Activated CD4-positive, CD25-positive, alpha-beta regulatory T cell treated with anti-CD3 and anti-CD28 coated beads, Interleukin-2, amount 50 U/mL, for 72 hours (primary cell): ENCODE data around the gene ISG20L2.

Experiments used
- DNase-seq: peaks from one replicate; pipeline ENCODE4 v3.0.0; 2021

The ISG20L2 gene

DNA sequence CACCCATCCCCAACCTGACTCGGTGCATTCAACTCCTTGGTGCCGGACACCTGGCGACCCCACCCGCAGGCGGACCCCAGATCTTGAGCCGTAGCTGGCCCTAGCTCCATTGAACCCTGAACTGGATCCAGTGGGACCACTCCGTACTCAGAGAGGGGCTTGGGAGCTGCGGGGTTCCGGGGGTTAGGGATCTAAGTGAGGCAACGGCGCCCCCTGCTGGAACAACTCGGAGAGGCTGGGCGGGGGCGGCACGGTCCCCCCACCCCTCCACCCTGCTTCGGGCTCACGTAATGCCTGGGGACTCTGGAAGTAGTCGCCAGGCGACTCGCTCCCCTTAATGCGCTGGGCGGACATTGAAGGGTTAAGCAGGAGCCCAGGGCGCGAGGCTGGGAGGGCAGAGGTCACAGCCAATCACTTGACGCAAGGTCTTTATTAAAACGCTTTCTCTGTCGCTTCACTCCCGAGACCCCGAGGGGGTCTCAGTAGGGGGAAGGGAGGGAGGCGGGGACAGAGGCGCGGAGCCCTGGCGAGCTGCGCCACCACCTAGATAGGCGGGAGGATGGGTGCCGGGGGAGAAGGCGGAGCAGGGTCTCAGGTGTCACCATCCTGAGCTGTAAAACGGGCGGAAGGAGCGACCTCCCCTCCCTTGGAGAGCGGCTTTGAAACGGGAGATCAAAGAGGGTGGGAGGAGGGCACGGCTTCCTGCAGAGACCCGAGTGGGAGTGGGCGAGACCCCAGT lies 22.5 kb downstream of the ISG20L2 start:
- DNase-seq: peak; percentile 76

DNA sequence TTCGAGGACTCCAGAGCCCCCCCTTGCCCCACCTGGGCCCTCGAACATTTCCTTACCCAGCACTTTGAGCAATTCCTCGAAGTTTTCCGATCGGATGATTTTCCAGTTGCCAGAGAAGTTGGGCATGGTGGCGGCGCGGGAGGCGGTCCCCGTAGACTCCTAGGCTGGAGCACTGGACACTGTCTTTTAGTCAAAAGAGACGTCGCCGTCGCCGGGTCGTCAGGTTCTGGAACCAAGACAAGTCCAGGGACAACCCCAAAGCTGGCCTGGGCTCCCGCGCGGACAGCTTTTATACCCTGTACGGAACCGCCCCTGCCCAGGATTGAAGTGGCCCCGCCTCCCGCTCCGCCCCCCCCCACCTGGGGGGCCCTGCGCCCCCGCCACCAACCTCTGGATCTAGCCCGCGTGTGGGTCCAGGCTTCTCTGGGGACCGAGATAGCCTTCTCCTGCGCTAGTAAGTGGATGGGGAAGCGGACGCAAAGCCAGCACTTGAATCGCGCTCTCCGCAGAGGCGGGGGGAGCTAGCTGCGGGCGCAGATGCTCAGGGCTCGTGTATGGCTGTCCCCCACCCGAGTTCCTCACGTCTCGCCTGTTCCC lies 23.1 kb downstream of the ISG20L2 start, which contains the start of gene CRABP2:
Gene CRABP2, minus strand, starts transcription at position 263 of the 597 bp plus-strand sequence. Its CDS starts 137 bp downstream, at position 126.
- no peak for DNase-seq

DNA sequence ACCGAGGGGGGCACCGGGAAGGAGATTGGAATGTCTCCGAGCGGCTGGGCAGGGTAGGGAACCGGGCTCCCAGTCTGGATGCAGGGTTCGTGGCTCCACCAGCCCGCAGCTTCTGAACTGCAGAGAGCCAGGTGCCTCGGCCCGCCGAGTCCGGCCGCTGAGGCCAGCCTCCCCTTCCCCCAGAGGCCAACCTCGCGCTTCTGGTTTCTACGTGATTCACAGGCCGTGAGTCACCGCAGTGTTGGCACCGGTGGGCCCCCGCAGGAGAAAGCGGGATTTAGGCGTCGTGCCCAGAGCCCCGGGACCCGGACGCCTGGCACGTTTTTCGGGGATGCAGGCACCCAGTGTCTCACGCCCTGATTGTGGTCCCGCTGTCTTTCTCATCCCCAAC lies 23.6 kb downstream of the ISG20L2 start:
- no peak for DNase-seq

DNA sequence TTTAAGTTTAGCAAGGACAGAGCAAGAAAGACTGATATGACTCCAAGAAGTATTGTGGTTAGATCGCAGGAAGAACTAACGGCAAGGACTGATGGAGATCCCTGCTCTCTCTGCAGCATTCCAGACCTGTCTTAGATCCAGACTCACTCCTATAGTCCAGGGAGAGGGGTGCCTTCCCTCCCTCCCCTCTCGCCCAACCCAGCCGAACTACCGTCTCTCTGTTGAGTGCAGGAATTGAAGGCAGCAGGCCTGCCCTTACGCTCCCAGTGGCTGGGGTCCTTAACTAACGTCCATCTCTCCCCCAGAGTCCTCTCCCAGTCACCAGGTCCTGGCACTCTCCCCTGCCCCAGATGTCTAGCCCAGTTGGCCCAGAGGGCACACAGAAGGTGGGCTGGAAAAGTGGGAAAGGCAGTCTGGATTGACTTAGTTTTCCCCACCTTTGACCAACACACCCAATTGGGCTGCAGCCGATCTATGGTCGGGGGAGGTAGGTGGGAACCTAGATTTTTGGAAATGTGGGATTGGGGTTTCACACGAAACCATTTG lies 24.3 kb downstream of the ISG20L2 start:
- DNase-seq: no peak

DNA sequence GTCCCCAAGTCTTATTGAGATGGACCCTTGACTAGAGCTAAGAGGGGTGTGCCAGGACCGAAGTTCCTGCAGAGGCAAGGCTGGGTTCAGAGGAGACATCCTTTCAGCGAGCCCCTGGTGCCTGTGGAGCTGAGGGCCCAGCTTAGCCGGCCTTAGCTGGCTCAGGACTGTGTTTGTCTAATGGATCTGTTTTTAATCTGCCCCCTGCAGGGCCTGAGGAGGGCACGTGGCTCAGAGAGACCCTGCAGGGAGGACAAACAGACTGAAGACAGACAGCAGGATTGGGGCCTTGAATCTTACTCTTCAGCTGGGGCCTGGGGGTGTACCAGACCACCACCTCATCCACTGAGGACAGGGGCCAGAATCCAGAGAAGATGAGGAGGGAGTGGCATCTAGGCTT lies 24.8 kb downstream of the ISG20L2 start:
- DNase-seq: no peak

DNA sequence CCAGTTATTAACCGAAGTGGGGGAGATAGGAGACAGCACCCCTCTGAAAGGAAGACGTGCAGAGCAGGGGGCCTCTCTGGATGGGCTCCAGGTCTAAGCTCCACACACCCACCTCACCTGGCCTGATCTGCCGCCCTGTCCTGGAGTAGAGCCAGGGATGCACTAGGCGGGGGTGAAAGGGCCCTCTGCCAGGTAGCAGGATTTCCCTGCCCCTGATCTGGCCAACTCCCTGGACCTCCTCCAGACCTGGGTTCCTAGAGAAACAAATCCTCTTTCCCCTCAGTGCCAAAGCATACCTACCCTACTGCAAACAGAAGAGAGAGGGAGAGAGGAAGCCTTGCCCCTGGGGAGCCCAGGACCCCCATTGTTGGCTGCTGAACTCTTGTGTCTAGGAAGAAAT lies 25.2 kb downstream of the ISG20L2 start:
- DNase-seq: no peak

DNA sequence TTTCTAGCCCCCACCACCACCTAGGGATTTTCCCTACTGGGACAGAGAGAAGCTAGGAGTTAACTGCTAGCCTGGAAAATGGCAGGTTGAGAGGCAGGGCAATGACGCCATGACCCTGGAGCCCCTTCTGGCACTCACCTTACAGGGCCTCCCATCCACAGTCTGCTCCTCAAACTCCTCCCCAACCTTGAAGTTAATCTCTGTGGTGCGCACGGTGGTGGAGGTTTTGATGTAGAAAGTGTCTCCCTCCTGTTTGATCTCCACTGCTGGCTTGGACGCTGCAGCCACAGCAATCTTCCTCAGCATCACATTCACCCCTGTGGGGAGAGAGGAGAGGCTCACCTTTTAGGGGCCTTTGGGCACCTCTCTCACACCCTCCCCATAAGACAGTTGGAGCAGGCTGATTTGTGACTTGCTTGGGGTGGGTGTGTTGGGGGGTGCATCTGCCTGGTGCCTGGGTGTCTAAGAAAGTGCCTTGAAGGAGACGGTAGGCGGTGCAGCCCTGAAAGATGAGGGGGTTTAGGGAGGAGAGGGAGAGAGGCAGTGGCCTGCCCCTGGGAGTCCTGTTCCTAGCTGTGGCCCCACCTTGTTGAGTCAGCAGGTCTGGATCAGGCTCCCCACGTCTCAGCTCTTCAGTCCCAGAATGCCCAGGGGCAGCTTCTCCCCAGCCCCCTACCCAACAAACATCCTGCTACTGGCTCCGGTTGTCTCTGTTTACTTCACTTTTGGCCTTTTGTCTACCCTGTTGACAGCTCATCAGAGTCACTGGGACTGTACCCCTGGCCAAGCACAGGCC lies 27.6 kb downstream of the ISG20L2 start:
- no peak for DNase-seq

DNA sequence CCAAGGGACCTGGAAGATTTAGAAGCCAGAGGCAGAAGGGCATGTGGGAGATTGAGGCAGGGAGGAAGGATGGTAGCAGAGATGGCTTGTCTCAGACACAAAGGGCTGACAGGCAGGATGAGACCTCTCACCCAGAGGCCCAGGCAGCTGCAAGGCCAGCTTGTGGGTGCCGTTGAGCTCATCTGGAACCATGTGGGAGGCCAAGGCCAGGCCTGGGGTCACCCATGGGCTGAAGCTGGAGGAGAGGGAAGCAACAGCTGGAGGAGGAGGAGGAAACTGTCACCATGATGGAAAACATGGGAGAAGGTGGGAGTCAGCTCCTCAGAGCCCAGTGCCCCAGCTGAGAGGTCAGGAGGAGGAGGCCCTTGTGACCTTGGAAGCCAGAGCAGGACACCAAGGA lies 29.6 kb downstream of the ISG20L2 start:
- no peak for DNase-seq

DNA sequence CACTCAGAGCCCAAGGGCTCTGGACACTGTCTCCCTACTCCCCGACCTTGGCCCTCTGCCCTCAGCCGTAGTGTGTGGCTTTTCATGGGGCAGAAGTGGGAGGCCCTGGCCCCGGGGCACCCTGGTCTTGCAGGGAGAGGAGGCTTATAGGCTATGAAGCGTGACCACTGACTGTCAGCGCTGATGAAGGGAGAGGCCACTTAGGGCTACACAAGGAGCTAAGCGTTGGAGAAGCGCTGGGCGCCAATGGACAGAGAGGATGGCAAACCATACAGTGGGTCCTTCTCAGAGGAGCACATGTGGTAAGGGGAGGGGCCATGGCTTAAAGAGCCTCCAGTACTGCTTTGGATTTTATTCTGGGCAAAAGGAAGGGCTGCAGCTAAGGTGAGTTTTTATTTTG lies 31.1 kb downstream of the ISG20L2 start:
- DNase-seq: no peak

DNA sequence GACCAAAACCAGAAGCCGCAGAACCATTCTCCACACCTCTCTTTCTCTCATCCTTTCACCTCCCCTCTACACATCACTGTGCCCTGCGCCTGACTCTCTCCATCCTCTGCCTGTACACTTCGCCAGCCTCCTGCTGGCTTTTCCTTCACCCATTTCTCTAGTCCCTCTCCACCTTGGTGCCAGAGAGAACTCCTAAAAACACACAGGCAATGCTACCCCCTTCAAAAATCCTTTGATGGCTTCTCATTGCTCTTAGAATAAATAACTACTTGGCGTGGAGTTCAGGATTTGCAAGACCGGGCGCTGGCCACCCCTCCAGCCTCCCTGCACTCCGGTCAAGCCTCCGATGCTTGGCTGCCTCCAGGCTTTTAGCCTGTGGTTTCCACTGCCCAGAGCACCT lies 31.8 kb downstream of the ISG20L2 start:
- DNase-seq: no peak

DNA sequence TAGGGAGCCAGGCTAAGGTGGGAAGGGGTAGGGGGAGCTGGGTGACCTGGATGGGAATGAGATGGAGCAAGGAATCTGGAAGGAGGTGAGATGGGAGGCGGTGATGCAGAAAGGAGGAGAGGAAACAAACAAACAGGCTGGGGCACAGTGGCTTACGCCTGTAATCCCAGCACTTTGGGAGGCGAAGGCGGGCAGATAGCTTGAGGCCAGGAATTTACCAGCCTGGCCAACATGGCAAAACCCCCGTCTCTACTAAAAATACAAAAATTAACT lies 33.9 kb downstream of the ISG20L2 start:
- no peak for DNase-seq

DNA sequence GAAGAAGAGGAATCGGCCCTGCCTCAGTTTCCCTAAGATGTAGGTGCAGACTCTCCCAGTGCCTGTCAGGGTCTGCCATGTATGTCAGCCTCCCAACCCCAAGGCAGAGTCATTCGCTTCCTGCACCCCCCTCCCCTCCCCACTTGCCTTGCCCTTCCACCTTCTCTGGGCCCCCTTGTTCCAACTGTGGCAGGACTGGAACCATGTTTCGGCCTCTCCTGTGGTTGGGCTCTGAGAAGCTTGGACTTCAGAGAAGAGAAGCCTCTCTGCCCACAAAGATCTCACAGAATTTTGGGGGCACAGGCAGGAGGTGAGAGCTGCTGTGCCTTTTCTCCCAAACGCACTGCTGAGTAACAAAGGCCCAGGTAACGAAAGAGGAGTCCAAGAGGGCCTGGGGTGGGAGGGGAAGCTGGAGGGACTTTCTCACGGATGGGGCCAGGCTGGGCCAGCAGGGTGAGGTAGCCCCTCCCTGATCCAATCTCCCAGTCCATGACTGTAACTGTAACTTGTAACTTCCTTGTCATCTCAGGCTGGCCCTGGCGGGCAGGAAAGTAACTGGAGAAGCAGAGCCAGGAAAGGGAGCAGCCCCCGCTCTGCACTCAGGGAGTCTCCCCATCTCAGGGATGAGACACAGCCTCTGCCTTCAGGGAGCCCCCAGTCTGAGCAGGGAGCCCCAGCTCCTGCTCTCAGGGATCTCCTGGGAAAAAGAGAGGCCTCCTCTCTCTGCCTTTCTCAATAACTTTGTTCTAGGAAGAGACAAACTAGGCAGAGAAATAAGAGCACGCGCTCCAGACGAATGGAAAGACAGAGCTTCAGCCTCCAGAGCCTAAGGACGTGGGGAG lies 34.5 kb downstream of the ISG20L2 start:
- DNase-seq: no peak

DNA sequence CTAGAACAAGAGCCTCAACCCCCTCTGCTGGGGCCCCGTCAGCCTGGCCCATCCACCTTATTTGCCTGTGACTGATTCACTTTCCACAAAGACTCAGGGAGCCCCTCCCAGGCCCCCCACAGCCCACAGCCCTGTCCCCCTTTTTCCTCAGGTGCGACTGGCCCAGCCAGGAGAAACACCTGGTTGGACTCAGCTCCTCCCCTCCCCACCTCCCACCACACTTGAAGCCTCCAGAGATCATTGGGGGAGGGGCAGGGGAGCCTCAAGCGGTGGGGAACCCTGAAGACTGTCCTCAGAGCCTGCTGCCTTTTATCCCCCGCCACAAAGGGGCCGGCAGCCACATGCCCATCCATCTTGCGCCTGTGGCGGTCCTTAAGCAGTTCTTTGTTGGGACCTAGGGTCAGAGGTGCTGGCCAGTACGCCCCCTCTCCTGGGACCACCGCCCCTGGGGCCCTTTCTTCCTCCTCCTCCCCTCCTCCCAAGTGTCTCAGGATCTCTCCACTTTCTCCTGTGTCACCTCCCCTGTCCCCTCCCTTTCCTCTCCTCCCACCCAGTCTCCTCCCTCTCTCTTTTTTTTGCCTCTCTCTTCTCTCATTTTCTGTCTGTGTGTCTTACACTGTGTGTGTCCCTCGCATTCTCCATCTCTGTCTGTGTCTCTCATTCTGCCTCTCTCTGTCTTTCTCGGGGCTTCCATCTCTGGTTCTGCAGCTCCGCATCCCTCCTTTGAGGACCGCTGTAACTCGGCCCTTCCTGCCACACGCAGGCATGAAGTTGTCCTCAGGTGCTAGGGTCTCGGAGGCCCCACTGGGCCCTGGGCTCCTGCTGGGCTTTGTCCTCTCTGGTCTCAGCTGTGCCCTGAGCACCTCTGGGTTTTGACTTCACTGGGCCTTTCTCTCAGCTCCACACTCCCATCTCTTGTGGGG lies 35.4 kb downstream of the ISG20L2 start:
- DNase-seq: no peak

DNA sequence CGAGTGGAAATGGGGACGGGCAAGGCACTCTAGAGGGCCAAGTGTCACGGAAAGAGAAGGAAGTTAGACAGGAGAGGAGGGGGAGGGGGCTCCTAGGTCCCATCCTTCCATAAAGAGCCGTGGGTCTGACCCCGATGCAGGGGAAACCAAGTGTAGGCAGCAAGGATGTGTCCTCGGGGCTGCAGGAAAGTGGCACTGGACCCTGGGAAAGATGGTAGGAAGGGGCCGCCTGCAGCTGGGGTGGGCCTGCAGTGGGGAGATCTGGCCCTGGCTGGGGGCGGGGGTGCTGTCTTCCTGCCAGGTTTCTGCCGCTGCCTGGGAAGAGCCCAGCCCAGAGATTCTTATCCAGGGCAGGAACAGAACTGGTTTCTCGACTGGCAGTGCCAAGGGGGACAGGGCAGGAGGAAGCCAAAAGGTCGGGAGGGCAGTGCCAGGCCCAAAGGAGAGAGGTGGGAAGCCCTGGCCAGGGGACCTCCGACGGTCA lies 36.1 kb downstream of the ISG20L2 start:
- DNase-seq: no peak

DNA sequence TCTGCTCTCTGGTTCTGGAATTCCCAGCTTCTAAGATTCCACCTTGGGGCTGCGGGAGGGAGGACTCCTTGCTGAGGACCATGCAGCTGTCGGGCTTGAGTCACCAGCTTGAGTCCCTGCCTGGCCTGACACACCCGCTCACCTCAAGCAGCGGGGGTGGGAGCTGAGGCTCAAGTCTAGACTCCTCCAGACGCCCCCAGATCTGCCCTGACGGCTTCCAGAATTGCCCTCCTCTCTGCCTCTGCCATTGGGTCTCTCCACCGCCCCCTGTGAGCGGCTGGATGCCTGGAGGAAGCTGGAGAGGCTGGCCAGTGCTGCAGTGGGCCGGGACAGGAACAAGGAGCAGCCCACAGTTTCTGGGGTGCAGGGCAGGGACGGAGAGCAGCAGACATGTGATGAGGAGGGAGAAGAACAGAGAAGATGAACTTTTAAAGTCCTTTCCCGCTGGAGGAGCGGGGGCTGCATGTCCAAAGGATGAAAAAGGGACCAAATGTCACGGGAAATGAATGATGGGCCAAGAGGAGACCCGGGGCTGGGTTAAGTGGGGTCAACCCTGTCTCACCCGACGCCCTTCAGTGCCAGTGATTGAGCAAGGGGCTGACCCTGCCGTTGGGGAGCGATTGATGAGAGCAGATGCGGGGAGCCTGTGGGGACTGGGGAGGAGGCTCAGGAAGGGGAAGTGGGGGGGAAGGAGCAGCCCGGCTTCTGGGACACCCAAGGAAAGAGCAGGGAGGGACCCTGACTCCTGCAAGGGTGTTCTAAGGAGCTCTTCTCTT lies 36.7 kb downstream of the ISG20L2 start:
- no peak for DNase-seq

DNA sequence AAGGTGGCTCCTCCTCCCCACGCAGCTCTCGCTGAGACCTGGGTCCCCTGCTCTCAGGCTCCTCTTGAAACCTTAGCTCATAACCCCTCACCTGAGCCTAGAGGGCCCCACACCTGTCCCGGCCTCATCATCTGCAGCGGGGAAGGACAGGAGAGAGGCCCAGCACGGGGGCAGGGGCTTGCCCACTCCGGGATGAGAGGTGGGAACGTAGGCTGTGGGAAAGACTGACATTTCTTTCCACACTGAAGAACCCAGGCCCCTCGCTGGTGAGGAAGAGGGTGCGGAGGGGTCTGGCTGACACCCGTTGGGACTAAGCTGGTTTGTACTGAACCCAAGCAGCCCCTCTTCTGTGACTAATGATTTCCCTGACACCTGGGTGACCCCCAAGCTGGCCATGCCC lies 37.4 kb downstream of the ISG20L2 start:
- no peak for DNase-seq

DNA sequence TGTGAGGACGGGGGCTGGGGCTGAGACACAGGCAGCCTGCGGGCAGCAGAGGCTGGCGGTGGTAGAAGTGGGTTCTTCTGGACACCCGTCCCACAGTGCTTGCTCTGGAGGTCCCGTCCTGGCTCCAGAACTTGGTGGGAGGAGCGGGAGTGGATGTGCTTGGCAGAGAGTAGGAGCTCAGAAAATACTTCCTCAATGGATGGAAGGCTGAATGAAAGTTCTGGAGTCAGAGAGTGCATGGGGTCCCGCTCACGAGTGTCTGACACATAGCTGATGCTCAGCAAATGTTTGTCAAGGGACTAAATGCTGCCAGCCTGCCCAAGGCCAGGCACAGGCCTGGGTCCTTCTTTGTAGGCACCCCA lies 37.9 kb downstream of the ISG20L2 start:
- no peak for DNase-seq

DNA sequence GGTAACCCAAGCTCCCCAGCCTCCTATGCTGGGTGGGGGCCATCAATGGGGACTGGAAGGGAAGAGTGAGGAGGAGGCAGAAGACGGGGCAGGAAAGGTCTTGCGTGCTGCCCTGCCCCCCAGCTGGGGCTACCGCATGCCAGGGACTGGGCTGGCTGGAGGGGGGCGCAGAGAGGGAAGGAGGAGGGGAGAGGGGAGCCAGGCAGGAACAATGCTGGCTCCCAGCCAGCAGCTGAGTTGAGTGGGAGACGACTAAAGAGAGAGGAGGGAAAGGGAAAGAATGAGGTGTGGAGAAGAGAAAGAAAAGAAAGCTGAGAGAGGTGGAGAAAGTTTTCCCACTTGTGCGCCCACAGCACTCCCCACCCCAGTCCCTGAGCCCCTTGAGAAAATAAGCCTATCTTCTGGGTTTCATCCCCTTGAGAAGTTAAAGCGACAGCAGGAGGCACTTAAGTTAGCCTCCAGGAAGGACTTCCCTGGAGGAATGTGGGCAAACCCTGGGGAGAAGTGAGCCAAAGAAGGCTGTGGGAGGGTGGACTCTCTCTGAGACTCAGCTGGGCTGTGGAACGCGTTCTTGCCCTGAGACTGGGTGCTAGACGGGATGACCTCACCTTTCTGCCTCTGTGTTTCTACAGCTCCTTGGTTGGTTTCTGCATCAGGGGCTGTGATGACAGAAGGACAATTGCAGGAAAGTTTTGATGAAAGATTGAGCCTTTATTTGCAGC lies 38.5 kb downstream of the ISG20L2 start:
- no peak for DNase-seq

DNA sequence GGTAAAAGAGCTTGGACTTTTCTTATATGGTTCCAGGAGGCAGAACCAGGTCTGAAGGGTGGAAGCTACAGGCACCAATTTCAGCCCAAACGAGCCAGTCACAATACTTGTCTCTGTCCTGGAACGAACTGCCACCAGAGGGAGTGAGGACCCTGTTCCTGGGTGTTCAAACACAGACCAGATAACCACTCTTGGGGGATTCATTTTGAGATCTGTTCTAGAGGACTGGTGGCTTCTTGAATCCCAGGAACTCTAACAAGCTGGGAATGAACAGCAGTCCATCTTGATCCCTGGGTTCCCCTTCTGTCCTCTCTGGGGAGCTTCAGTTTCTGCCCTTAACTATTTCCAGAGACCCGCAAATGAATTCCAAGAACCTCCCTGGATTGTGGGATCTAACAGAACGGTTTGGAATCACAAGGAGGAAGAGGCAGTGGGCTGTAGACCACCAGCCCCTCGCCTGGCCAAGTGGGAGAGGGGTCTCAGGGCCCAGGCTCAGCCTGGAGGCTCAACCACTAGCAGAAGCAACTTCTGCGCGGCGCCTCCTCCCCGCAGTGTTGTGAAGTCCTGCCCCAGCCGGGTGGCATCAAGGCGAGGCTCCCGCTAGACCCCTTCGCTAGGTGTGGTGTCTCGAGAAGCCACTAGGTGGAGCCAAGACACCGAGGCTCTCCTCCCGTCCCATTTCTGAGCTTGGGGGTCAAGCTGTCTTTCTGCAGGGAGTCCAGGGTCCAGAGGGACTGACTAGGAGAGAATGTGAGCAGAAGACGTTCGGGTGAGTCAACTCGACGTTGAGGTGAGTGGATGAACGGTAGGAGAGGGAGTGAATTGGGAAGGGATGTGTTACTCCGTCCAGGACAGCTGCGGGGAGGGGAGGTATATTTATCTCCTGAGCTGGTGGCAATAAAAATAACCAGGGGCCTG lies 39.3 kb downstream of the ISG20L2 start:
- peak; percentile 71 for DNase-seq
